ENCODE data around the gene C1orf53.
"Not testable (repeated sequence)": the region's sequence is repeated elsewhere in the genome, so short reads cannot be mapped to it uniquely, and the experiment has no call there.

The C1orf53 gene

DNA sequence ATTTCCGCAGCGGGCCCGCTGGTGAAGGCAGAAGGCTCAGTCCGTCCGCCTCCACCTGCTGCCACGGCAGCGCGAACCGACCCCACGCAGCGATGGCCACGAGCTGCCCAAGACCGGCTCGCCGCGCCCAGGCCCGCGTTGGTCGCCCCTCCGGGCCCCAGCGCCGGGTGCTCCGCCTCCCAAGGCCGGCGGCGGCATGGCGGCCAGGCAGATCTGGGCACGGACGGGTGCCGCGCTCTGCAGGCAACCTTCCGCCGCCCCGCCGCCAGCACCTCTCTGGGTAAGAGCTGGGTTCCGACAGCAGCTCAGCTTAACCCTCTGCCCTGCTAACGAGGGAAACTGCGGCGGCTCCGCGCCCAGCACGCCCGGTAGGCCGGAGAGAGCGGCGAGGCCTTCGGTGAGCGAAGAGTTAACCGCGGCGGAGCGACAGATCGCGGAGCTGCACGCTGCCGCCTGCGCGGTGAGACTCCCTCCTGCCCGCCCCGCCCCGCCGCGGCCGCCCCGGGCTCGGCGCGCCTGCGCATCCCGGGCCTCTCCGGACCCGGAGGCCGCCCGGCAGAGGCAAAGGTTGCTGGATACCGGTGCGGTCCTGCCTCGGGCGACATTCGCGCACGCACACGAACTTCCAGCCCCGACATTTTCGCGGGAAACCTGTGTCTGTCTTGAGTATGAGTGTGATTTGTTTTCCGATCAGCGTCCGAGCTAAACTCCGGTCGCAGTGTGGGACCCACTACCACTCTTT lies at the start of gene C1orf53:
TSS of gene C1orf53 (plus strand) at position 177 of the 742 bp plus-strand sequence. CDS start at position 197, 20 bp downstream.
- peak; percentile 80 to 88 for DNase-seq (ENCODE audit: low spot score in 2 of 2)
- Histone ChIP-seq H3K36me3 (replicated peaks) (no peaks in the 10 kb centered on the region), H3K27me3 (ENCODE audit: low read depth) (no peaks in the 10 kb centered on the region), H3K4me3 (peak within 1 kb of the TSS; percentile 52), H3K9me3 (no peaks in the 10 kb centered on the region), H3K4me1 (peaks cover 13% of the 10 kb centered on the region)
- in situ Hi-C loops (cut with MboI; ENCODE audit: low sequenced_read_pairs): no loop called here

DNA sequence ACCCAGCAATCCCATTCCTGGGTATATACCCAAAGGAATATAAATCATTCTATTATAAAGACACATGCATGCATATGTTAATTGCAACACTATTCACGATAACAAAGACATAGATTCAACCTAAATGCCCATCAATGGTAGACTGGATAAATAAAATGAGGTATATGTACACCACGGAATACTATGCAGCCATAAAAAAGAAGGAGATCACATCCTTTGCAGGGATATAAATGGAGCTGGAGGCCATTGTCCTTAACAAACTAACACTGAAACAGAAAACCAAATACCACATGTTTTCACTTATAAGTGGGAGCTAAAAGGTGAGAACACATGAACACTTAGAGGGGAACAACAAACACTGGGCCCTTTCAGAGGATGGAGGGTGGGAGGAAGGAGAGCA lies 46.7 kb upstream of the C1orf53 start:
- H3K27me3 ChIP-seq (ENCODE audit: low read depth); in situ Hi-C loops (cut with MboI; ENCODE audit: low sequenced_read_pairs); H3K9me3 ChIP-seq; H3K4me3 ChIP-seq; H3K36me3 ChIP-seq (replicated peaks); DNase-seq (ENCODE audit: low spot score in 2 of 2): not testable (repeated sequence)
- peaks cover 19% of the 10 kb centered on the region for H3K4me1 ChIP-seq

DNA sequence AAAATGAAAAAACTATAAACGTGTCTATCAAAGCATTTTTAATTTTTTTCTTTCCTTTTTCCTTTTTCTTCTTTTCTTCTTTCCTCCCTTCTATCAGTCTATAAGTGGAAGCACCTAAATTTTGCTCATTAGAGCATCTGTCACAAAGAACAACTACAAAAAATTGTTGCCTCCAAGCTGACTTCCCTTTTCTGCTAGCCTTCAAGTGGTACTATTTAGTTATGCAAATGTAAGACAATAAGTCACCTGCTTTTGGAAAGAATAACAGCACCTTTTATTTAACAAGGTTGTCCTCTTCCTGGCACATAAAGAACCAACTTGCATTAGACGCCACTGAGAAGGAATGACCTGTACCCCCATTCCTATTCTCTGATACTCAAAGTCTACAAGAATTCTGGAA lies 45.0 kb upstream of the C1orf53 start:
- Histone ChIP-seq H3K4me1 (peaks cover 20% of the 10 kb centered on the region), H3K9me3 (no peaks in the 10 kb centered on the region), H3K36me3 (replicated peaks) (no peaks in the 10 kb centered on the region), H3K4me3 (no peak overlapping the region), H3K27me3 (ENCODE audit: low read depth) (no peaks in the 10 kb centered on the region)
- DNase-seq (ENCODE audit: low spot score in 2 of 2): no peak
- in situ Hi-C loops (cut with MboI; ENCODE audit: low sequenced_read_pairs): no loop called here

DNA sequence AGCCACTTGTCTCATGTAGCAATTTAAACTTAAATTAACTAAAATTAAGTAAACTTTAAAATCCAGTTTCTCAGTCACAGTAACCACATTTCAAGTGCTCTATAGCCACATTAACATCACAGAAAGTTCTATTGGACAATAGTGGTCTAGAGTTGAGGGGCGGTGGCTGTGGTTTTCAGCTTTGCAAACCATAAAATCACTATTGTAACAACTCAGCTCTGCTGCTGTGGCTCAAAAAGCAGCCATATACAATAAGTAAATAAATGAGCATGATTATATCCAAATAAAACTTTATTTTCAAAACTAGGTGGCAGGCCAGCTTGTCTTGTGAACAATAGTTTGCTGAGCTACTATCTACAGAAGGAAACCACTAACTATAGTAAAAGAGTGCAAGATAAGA lies 43.4 kb upstream of the C1orf53 start:
- no peaks in the 10 kb centered on the region for H3K9me3 ChIP-seq
- DNase-seq (ENCODE audit: low spot score in 2 of 2): peak; percentile 69 to 83
- H3K36me3 ChIP-seq (replicated peaks): no peaks in the 10 kb centered on the region
- H3K4me1 ChIP-seq: peaks cover 20% of the 10 kb centered on the region
- in situ Hi-C loops (cut with MboI; ENCODE audit: low sequenced_read_pairs): no loop called here
- H3K4me3 ChIP-seq: no peak overlapping the region
- H3K27me3 ChIP-seq (ENCODE audit: low read depth): no peaks in the 10 kb centered on the region

DNA sequence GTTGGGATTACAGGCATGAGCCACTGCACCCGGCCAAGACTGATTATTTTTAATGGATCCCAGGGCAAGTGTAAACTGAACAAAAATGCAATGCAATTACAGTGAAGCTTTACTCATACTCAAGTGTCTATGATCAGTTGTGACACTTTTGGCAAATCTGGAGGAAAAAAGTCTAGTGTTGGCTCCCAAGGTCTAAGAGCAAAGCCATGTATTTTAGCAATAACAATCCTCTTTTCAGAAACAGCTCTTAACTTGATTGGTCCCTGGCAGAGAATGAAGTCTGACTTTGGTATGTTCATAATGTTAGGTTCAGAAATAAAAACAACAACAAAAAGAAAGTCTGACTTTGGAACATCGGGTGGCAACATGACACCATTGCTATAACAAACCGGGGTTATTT lies 40.2 kb upstream of the C1orf53 start:
- Histone ChIP-seq H3K27me3 (ENCODE audit: low read depth) (no peaks in the 10 kb centered on the region), H3K4me1 (peaks cover 22% of the 10 kb centered on the region), H3K9me3 (no peaks in the 10 kb centered on the region), H3K36me3 (replicated peaks) (no peaks in the 10 kb centered on the region), H3K4me3 (no peak overlapping the region)
- in situ Hi-C loops (cut with MboI; ENCODE audit: low sequenced_read_pairs): no loop called here
- no peak for DNase-seq (ENCODE audit: low spot score in 2 of 2)

DNA sequence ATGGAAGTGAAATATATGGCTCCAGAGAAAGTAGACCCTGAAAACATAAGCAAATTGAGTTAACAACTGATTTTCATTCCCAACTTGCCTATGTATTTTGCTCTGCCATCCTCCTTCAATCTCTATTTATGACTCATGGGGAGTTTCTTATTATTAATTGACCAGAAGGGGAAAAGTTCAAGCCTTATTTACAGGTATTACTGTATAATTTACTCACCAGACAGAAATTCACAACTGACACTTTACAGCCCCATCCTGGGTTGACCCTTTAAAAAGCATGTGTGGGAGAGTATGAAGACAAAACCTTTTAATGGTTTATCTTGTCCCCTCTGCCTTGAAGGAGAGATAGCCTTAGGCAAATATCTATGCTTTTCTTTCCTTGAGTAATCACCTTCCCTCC lies 39.8 kb upstream of the C1orf53 start:
- Histone ChIP-seq H3K4me1 (peaks cover 26% of the 10 kb centered on the region), H3K9me3 (no peaks in the 10 kb centered on the region), H3K4me3 (no peak overlapping the region), H3K36me3 (replicated peaks) (no peaks in the 10 kb centered on the region), H3K27me3 (ENCODE audit: low read depth) (no peaks in the 10 kb centered on the region)
- in situ Hi-C loops (cut with MboI; ENCODE audit: low sequenced_read_pairs): no loop called here
- no peak for DNase-seq (ENCODE audit: low spot score in 2 of 2)

DNA sequence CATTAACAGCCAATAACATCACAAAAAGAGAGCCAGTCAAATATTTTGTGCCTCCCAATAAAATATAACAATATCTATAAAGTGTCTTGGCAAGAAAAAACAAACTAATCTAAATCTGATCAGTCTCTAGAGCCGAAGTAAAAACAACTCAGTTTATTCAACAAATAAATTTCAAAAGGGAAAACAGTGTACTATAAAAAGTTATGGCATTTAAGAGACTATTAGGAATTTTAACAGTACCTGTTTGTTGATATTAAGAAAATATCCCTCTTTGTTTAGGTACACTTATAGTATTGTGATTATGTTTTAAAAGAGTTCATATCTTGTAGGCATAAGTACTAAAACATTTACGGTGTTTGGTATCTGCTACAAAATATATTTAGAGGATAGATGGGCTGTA lies 36.6 kb upstream of the C1orf53 start:
- H3K27me3 ChIP-seq (ENCODE audit: low read depth): no peaks in the 10 kb centered on the region
- no peak for DNase-seq (ENCODE audit: low spot score in 2 of 2)
- no peaks in the 10 kb centered on the region for H3K36me3 ChIP-seq (replicated peaks)
- peaks cover 25% of the 10 kb centered on the region for H3K4me1 ChIP-seq
- H3K9me3 ChIP-seq: no peaks in the 10 kb centered on the region
- no peak overlapping the region for H3K4me3 ChIP-seq
- in situ Hi-C loops (cut with MboI; ENCODE audit: low sequenced_read_pairs): no loop called here

DNA sequence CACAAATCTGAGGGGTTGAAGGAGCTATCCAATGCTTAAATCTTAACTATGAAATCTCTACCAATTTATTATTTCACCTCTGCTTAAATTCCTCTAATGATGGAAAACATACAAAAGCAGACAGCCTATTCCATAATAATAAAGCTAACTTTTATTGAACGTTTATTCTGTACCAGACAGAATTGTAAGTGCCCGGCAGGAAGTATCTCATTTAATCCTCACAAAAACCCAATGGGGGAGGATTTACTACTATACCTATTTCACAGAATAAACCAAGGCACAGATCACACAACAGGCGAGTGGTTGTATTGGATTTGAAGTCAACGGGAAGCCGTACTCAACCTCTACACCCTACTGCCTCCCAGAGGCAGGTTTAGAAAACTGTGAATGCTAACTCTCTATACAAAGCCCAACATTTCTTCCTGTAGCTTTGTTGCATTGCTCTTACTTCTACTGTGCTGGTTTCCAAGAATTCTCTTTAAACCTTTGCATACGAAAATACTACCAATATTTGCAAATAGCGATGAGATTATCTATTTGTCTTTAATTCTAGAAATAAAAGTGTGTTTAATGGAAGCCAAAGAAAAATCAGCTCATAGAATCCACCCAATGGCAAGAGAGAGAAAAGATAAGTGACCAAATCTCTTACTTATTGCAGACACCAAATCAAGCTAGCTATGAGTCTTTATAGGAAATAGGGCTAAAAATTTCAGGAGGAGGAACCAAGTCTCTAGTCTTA lies 33.5 kb upstream of the C1orf53 start:
- Histone ChIP-seq H3K27me3 (ENCODE audit: low read depth) (no peaks in the 10 kb centered on the region), H3K9me3 (no peaks in the 10 kb centered on the region), H3K36me3 (replicated peaks) (no peaks in the 10 kb centered on the region), H3K4me3 (no peak overlapping the region), H3K4me1 (peaks cover 24% of the 10 kb centered on the region)
- in situ Hi-C loops (cut with MboI; ENCODE audit: low sequenced_read_pairs): no loop called here
- DNase-seq (ENCODE audit: low spot score in 2 of 2): peak; percentile 64 to 83

DNA sequence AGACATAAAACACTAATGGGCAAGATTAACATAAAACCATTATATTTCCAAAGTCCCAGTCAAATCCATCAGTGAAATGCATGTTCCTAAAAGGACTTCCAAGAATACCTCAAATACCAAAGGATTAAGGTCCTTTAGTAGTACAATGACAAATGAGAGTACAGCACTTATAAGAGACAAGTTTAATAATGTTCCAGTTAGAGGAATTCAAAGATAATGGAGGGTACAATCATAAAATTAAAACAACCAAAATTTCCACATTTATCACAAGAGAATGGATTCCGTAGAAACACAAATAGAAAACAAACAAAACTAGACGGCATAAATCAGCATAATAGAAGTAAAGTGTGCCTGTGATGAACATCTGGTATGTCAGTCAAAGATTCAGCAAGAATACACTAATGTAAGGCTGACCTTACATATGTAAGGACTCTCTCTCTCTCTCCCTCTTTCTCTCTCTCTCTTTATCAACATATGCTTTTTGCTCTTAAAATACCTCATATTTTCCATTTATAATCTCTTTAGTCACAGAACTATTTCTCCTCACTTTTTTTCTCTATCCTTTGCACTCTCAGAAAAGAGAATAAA lies 32.8 kb upstream of the C1orf53 start:
- Histone ChIP-seq H3K36me3 (replicated peaks) (no peaks in the 10 kb centered on the region), H3K9me3 (no peaks in the 10 kb centered on the region), H3K4me1 (peaks cover 24% of the 10 kb centered on the region), H3K4me3 (no peak overlapping the region), H3K27me3 (ENCODE audit: low read depth) (no peaks in the 10 kb centered on the region)
- DNase-seq (ENCODE audit: low spot score in 2 of 2): peak in 1 of 2 experiments; percentile 99
- in situ Hi-C loops (cut with MboI; ENCODE audit: low sequenced_read_pairs): no loop called here

DNA sequence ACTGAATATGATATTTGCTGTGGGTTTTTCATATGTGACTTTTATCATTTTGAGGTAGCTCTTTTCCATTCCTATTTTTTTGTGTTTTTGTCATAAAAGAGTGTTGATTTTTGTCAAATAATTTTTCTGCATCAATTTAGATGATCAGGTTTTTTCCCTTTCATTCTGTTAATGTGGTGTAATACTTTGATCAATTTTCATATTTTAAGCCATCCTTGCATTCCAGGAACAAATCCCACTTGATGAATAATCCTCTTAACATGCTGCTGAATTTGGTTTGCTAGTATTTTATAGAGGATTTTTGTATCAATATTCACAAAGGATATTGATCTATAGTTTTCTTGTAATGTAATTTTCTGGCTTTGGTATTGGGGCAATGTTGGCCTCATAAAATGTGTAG lies 25.5 kb upstream of the C1orf53 start:
- Histone ChIP-seq H3K27me3 (ENCODE audit: low read depth) (no peaks in the 10 kb centered on the region), H3K4me3 (no peak overlapping the region), H3K9me3 (no peaks in the 10 kb centered on the region), H3K4me1 (no peaks in the 10 kb centered on the region), H3K36me3 (replicated peaks) (no peaks in the 10 kb centered on the region)
- DNase-seq (ENCODE audit: low spot score in 2 of 2): no peak
- in situ Hi-C loops (cut with MboI; ENCODE audit: low sequenced_read_pairs): no loop called here

DNA sequence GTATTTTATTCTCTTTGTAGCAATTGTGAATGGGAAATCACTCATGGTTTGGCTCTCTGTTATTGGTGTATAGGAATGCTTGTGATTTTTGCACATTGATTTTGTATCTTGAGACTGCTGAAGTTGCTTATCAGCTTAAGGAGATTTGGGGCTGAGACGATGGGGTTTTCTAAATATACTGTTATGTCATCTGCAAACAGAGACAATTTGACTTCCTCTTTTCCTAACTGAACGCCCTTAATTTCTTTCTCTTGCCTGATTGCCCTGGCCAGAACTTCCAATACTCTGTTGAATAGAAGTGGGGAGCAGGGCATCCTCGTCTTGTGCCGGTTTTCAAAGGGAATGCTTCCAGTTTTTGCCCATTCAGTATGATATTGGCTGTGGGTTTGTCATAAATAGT lies 22.0 kb upstream of the C1orf53 start:
- DNase-seq (ENCODE audit: low spot score in 2 of 2); H3K9me3 ChIP-seq; H3K4me1 ChIP-seq; H3K27me3 ChIP-seq (ENCODE audit: low read depth); in situ Hi-C loops (cut with MboI; ENCODE audit: low sequenced_read_pairs); H3K36me3 ChIP-seq (replicated peaks); H3K4me3 ChIP-seq: not testable (repeated sequence)

DNA sequence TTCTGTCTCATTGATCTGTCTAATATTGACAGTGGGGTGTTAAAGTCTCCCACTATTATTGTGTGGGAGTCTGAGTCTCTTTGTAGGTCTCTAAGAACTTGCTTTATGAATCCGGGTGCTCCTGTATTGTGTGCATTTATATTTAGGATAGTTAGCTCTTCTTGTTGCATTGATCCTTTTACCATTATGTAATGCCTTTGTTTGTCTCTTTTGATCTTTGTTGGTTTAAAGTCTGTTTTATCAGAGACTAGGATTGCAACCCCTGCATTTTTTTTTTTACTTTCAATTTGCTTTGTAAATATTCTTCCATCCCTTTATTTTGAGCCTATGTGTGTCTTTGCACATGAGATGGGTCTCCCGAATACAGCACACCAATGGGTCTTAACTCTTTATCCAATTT lies 20.2 kb upstream of the C1orf53 start:
- H3K27me3 ChIP-seq (ENCODE audit: low read depth); H3K4me1 ChIP-seq; DNase-seq (ENCODE audit: low spot score in 2 of 2); H3K4me3 ChIP-seq; H3K36me3 ChIP-seq (replicated peaks); in situ Hi-C loops (cut with MboI; ENCODE audit: low sequenced_read_pairs); H3K9me3 ChIP-seq: not testable (repeated sequence)

DNA sequence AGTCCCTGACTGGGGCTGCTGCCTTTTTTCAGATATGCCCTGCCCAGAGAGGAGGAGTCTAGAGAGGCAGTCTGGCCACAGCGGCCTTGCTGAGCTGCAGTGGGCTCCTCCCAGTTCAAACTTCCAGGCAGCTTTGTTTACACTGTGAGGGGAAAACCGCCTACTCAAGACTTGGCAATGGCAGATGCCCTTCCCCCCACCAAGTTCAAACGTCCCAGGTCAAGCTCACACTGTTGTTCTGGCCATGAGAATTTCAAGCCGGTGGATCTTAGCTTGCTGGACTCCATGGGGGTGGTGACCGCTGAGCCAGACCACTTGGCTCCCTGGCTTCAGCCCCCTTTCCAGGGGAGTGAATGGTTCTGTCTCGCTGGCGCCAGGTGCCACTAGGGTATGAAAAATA lies 18.3 kb upstream of the C1orf53 start:
- DNase-seq (ENCODE audit: low spot score in 2 of 2): no peak
- Histone ChIP-seq H3K9me3 (no peaks in the 10 kb centered on the region), H3K36me3 (replicated peaks) (no peaks in the 10 kb centered on the region), H3K4me3 (no peak overlapping the region), H3K27me3 (ENCODE audit: low read depth) (no peaks in the 10 kb centered on the region), H3K4me1 (no peaks in the 10 kb centered on the region)
- in situ Hi-C loops (cut with MboI; ENCODE audit: low sequenced_read_pairs): no loop called here

DNA sequence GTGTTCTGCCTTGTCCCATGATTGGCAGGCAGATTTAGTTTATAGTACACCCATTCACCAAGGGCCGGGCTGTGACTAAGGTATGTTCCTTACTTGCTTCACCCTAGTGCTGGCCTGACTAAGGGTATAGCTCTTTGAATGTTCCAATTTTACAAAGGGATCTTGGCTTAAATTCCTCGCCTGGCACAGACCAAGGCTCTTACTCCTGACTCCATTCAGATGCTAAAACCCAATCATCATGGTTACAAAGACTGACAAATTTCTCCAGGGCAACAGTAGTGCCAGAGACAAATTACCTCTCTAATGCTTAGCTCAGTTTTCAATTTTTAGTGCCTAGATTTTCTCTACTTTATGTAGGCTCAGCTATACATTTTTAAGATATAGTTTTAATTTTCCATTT lies 11.5 kb upstream of the C1orf53 start:
- peak; percentile 41 to 52 for DNase-seq (ENCODE audit: low spot score in 2 of 2)

More for the DNA sequence above, 11.5 kb upstream of the C1orf53 start:
- no peaks in the 10 kb centered on the region for H3K9me3 ChIP-seq
- in situ Hi-C loops (cut with MboI; ENCODE audit: low sequenced_read_pairs): no loop called here
- no peaks in the 10 kb centered on the region for H3K36me3 ChIP-seq (replicated peaks)
- no peak overlapping the region for H3K4me3 ChIP-seq
- no peaks in the 10 kb centered on the region for H3K27me3 ChIP-seq (ENCODE audit: low read depth)
- peaks cover 5% of the 10 kb centered on the region; the same call in 1 of the 2 replicates for H3K4me1 ChIP-seq

All from HAP-1 (cell line).